ENCODE data around the gene PRR5.
A peak's percentile ranks its signal among the peaks of the same experiment; 100 is the strongest.
"Not testable (repeated sequence)": the region's sequence is repeated elsewhere in the genome, so short reads cannot be mapped to it uniquely, and the experiment has no call there.

The PRR5 gene

DNA sequence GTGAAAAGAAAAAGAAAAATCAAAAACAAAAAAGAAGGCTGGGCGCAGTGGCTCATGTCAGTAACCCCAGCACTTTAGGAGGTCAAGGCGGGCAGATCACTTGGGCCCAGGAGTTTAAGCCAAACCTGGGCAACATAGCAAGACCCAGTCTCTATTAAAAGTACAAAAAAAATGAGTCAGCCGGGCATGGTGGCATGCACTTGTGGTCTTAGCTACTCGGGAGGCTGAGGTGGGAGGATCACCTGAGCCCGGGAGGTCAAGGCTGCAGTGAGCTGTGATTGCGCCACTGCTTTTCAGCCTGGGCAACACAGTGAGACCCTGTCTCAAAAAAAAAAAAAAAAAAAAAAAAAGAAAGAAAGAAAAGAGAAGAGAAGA lies 26.0 kb upstream of the PRR5 start:
- DNase-seq: not testable (repeated sequence)

DNA sequence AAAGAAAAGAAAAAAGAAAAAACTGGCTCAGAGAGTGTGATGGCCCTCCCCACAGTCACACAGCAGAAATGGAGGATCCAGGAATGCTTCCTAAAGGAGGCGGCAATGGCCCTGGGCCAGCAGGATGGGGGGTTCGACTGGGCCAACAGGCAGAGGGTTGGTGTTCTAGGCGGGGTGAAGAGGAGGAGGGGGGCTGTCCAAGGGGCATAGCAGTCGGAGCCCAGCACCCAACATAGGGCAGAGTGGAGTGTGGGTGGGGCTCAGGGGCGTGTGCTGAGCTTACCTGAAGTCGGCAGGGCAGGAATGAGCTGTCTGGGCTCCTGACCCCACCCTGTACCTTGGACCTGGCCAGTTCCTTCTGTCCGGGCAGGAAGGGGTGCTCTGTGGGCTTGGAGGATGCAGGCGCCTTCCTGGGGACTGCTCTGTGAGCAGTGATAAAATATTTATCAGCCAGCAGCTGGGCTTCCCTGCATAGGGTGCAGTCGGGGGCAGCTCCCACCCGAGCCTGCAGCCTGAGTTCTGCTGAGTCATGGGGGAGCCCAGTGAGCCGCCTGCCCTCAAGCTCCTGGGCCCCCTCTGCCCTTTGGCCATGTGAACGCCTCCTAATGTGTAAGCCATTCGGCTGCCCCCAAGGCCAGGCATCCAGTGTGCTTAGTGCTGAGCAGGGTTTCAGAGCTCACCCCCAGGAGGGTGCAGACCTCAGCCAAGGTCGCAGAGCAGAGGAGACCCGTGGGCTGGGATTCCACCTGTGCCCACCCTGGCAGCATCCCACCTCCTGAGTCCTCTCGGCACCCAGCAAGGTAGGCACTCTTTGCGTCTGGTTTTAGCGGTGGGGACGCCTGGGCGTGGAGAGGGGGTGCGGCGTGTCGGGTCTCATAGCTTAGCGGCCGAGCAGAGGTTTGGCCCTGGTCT lies 25.3 kb upstream of the PRR5 start:
- DNase-seq: peak; percentile 53

DNA sequence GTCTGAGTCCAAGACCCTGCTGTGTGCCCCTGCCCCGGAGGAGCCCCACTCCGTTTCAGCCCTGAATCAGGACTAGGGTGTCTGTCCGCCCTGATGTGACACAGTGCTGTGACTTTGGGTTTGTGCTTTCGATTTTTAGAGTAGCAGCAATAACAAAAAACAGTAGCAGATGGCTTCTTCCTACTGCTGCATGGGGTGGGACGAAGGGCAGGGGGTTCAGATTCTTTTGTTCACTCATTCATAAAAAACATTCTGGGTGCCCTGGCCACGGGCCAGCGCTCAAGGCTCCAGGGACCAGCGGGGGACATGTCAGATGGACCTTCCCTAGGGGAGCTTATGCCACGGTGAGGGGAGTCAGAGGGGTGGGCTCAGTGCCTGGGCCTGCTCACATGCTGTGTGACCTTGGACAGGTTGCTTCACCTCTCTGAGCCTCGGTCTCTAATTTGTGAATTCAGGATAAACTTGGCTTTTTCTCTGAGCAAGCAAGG lies 24.6 kb upstream of the PRR5 start:
- DNase-seq: peak; percentile 87

GRCh38 chr22:44677871-44678555 lies 24.0 kb upstream of the PRR5 start:
- DNase-seq: peak; percentile 82

DNA sequence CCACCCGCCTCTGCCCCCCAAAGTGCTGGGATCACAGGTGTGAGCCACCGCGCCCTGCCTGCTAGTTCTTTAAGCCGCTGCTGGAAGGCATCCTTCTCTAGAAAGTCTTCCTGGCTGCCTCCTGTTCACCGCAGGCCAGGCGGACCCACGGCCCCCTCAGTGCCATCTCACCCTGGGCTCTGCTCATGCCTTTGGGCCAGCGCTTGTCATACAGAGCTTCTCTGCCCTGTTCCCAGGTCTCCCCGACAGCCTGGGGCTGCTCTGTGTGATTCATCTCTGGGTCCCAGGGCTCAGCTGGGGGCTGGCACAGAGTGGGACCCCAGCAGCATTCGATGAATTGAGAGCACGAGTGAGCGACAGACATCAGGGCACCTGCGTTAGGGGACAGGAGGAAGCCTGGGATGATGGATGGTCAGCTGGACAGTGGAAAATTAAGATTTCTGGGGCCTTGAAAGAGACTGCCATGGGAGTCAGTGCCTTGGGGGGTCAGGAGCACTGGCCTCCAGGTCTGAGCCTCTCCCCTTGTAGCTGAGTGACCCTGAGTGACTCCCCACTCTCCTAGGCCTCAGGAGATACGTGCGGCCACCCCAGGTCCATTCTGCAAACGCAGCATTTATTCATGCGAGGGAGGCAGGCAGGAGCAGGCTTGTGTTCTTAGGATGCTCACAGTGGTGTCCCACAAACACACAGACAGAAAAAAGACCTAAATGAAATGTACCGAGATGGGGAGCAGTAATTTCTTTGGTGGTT lies 23.3 kb upstream of the PRR5 start:
- DNase-seq: no peak

- not testable (repeated sequence) for DNase-seq
Measured at GRCh38 chr22:44679306-44679647, 22.7 kb upstream of the PRR5 start.

DNA sequence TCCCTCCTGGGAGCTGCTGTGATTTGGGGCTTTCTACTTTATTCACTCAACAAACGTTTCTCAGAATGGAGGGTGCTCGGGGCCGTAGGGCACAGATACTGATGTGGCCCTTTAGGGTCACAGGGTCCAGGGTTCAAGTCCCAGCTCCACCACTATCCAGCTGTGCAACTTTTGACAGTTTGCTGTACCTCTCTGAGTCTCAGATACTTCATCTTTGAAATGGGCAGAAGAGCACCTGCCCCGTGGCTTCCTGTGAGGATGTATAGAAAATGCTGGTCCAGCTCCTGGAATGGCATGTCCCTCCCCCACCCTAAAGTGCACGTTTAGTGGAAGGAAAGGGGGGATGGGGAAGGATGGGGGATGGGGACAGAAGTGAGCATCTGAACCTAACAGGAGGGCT lies 21.9 kb upstream of the PRR5 start:
- no peak for DNase-seq

GRCh38 chr22:44680481-44680894 lies 21.5 kb upstream of the PRR5 start:
- DNase-seq: no peak

- DNase-seq: no peak
Measured at GRCh38 chr22:44682556-44683168, 19.3 kb upstream of the PRR5 start.

GRCh38 chr22:44683237-44683636 lies 18.8 kb upstream of the PRR5 start:
- DNase-seq: no peak

GRCh38 chr22:44683881-44684280 lies 18.1 kb upstream of the PRR5 start:
- no peak for DNase-seq

DNA sequence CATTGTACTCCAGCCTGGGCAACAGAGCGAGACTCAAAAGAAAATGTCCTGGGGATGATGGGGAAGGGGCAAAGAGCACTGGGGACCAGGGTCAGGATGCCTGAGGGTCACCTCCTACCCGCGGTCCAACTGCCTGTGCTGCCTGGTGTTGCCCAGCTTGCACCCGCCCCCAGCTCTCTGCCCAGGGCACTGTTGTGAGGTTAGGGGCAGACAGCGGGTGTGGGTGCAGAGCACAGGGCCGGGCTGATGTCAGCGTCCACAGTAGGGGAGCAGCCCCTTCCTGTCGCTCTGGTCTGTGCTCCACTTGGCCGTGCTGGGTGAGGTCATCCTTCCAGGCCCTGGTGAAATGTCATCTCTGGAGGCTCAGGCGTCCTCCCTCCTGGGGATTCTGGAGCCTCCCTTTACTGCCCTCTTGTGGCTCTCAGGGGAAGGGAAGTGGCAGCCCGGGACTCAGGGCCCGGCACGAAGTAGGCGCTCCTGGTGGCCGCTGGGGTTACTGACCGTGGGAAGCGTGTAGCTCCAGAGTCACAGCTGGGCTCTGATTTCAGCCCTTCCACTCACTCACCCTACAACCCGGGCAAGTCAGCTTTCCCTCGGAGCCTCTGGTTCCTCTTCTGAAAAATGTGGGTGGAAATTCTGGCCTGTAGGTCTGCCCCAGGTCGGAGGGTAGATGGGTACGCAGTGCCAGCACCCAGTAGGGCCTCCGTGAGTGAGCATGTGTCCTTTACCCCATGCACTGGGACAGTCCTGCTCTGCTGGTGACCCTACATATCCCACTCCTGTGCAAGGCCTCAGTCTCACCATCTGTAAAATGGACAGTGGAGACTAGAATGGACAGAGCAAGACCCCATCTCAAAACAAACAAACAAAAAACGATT lies 17.3 kb upstream of the PRR5 start:
- peak; percentile 50 for DNase-seq

GRCh38 chr22:44685384-44686056 lies 16.5 kb upstream of the PRR5 start:
- peak; percentile 42 for DNase-seq

- no peak for DNase-seq
Measured at GRCh38 chr22:44686873-44687600, 15.0 kb upstream of the PRR5 start.

- no peak for DNase-seq
Measured at GRCh38 chr22:44689173-44689572, 12.8 kb upstream of the PRR5 start.

DNA sequence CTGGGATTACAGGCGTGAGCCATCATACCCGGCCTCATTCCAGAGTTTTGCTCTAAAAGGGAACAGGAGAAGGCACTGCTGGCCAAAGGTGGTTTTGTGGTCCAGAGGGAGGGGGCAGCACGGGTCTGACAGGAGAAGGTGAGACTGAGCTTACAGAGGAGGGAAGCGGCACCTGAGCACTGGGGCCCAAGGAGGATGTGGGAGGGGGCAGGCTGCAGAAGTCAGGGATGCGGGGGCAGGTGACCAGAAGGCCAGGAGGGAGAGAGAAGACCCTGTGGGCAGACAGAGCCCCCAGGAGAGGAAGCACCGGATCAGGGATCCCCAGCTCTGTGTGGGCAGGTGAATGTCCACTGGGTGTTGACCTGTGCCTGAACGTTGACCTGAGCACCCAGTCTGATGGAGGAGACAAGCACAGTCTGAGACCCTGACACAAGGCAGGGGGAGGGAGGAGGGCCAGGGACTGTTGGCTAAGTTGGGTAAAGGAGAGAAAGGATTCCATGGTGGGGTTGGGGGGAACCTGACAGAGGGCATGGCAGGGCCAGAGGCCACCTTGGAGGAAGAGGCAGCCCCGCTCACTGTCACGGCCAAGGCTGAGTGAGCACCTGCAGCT lies 12.0 kb upstream of the PRR5 start:
- DNase-seq: no peak

DNA sequence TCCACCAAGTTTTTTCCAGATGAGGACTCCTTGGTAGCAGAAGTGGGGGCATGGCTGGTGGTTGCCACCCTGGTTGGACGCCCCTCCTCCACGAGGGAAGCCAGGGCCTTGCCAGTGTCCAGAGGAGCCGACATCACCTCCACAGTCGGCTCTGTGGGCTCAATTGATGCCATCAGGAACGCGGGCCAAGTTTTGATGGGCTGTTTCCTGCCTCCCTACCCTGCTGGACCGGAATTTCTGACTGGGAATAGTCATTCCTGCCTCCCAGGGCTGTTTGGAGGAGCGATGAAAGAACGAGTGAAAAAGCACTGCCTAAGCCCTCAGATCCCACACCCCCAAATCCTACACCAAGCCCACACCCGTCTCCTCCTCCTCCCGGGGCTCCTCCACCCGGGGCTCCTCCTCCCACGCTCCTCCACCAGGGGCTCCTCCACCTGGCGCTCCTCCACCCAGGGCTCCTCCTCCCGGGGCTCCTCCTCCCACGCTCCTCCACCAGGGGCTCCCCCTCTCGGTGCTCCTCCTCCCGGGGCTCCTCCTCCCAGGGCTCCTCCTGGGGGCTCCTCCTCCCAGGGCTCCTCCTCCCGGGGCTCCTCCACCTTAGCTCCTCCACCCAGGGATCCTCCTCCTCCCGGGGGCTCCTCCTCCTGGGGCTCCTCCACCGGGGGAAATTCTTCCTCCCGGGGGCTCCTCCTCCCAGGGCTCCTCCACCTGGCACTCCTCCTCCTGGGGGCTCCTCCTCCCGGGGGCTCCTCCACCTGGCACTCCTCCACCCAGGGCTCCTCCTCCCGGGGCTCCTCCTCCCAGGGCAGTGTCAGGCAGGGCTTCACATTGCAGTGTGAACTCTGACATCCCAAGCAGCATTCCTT lies 10.0 kb upstream of the PRR5 start:
- no peak for DNase-seq

DNA sequence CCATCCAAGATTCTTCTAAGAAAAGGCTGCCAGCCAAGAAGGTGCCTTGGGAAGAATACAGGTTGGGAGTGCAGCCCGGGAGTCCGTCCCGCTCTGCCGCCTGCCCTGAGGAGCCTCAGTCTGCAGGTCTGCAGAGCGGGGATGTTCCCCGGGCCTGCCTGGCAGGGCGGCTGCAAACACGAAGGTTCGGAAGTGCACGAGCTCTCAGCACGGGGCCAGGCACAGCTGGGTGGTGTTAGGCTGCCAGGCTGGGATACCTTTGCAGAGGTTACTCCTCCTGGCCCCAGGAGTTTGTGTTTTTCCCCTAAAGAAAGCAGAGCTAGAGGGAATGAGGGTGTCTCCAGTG lies 9.4 kb upstream of the PRR5 start:
- no peak for DNase-seq

DNA sequence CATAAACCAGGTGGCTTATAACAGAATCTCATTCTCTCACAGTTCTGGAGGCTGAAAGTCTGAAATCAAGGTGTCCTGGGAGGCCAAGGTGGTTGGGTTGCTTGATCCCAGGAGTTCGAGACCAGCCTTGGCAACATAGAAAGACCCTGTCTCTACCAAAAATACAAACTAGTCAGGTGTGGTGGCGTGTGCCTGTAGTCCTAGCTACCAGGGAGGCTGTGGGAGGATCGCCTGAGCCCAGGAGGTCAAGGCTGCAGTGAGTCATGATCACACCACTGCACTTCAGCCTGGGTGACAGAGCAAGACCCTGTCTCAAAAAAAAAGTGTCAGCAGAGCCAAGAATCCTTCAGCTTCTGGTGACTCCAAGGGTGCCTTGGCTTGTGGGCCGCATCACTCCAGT lies 8.9 kb upstream of the PRR5 start:
- DNase-seq: no peak

All from NCI-H2171 (cell line).